ENCODE data around the gene C6orf15.
A peak's percentile ranks its signal among the peaks of the same experiment; 100 is the strongest.

C6orf15 gene

DNA sequence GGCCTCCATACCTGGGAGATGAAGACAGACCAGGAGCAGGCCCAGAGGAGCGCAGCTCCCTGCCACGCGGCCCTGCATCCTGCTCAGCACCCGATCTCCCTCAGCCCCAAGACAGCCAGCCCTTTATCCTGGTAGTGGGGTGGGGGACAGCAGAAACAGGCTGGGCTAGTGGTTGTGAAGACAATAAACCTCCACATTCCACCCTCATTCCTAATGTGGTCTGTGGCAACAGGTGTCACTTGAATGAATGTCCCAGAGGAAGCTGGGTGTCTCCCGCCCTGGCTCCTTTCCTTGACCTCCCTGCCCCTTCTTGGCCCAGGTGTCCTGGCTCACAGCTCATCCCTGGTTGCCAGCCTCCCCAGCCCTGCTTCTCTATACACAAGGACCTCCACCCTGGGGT, at the start of gene C6orf15:
Gene C6orf15 (minus strand): TSS at position 98 of the 400 bp plus-strand sequence. CDS start 20 bp downstream, at position 78.
- H3K4me3 ChIP-seq (ENCODE audit: low read length): no peak within 1 kb of the TSS
- H3K9me2 ChIP-seq (replicated peaks; ENCODE audit: control insufficient read depth, low read length): no peaks in the 10 kb centered on the region
- TF ChIP-seq, protein P1, sequence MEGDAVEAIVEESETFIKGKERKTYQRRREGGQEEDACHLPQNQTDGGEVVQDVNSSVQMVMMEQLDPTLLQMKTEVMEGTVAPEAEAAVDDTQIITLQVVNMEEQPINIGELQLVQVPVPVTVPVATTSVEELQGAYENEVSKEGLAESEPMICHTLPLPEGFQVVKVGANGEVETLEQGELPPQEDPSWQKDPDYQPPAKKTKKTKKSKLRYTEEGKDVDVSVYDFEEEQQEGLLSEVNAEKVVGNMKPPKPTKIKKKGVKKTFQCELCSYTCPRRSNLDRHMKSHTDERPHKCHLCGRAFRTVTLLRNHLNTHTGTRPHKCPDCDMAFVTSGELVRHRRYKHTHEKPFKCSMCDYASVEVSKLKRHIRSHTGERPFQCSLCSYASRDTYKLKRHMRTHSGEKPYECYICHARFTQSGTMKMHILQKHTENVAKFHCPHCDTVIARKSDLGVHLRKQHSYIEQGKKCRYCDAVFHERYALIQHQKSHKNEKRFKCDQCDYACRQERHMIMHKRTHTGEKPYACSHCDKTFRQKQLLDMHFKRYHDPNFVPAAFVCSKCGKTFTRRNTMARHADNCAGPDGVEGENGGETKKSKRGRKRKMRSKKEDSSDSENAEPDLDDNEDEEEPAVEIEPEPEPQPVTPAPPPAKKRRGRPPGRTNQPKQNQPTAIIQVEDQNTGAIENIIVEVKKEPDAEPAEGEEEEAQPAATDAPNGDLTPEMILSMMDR (IDR thresholded peaks at IDR 0.05; ENCODE audit: low read depth, low read length, poor library complexity, severe bottlenecking): no peak
- TF ChIP-seq EZH2phosphoT487 (IDR thresholded peaks at IDR 0.05; ENCODE audit: borderline replicate concordance, low read length): no peak
- H3K4me1 ChIP-seq (ENCODE audit: control insufficient read depth, low read length): no peaks in the 10 kb centered on the region
- no peak within 1 kb of the TSS for H3K4me2 ChIP-seq (ENCODE audit: low read length)
- no peak within 1 kb of the TSS for H3K27ac ChIP-seq (ENCODE audit: low read depth, low read length)
- no peaks in the 10 kb centered on the region for H3K79me2 ChIP-seq (ENCODE audit: control insufficient read depth, low read length)
- H3F3A ChIP-seq (ENCODE audit: control insufficient read depth, insufficient read depth): no peaks in the 10 kb centered on the region
- H4K20me1 ChIP-seq (ENCODE audit: control insufficient read depth, insufficient read depth, low read depth, low read length): no peaks in the 10 kb centered on the region
- H3K27me3 ChIP-seq (ENCODE audit: control insufficient read depth, low read length): peaks cover 11% of the 10 kb centered on the region; the same call in 1 of the 2 replicates
- no peaks in the 10 kb centered on the region for H3K9me3 ChIP-seq (ENCODE audit: control insufficient read depth, insufficient read depth, low read length)
- H3K36me3 ChIP-seq (ENCODE audit: control insufficient read depth, low read length): no peaks in the 10 kb centered on the region

DNA sequence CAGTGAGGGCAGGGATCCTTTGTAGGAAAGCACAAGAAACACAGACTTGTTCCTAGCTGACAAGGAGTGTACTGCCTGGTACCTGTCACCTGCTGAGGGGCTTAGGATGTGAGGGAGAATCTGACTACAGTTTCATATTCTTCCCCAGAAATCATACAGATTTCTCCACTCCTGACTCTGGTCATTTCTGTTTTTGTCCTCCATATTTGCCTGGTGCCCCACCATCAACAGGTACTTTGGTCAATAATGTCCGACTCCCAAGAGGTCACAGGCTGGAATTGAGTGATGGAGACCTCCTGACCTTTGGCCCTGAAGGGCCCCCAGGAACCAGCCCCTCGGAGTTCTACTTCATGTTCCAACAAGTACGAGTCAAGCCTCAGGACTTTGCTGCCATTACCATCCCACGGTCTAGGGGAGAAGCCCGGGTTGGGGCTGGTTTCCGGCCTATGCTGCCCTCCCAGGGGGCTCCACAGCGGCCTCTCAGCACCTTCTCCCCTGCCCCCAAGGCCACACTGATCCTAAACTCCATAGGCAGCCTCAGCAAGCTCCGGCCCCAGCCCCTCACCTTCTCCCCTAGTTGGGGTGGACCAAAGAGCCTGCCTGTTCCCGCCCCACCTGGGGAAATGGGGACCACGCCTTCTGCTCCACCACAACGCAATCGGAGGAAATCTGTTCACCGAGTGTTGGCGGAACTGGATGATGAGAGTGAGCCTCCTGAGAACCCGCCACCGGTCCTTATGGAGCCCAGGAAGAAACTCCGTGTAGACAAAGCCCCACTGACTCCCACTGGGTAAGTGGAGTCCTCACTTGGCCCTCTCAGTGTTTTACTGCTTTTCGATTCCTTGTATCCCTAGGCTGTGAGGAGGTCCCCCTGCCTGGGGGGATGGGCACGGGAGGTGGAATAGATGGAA, 49.1 kb upstream of the C6orf15 start:
- TF ChIP-seq, protein P1 (IDR thresholded peaks at IDR 0.05; ENCODE audit: low read depth, low read length, poor library complexity, severe bottlenecking): no peak
- TF ChIP-seq EZH2phosphoT487 (IDR thresholded peaks at IDR 0.05; ENCODE audit: borderline replicate concordance, low read length): no peak
- peaks cover 47% of the 10 kb centered on the region for H3K79me2 ChIP-seq (ENCODE audit: control insufficient read depth, low read length)
- no peak overlapping the region for H3K27ac ChIP-seq (ENCODE audit: low read depth, low read length)
- H3K9me3 ChIP-seq (ENCODE audit: control insufficient read depth, insufficient read depth, low read length): no peaks in the 10 kb centered on the region
- peaks cover 48% of the 10 kb centered on the region for H3K4me1 ChIP-seq (ENCODE audit: control insufficient read depth, low read length)
- 0 out of 2 replicates have a peak, but pooled peaks cover 5% of the 10 kb centered on the region for H4K20me1 ChIP-seq (ENCODE audit: control insufficient read depth, insufficient read depth, low read depth, low read length)
- no peaks in the 10 kb centered on the region for H3K9me2 ChIP-seq (replicated peaks; ENCODE audit: control insufficient read depth, low read length)
- H3F3A ChIP-seq (ENCODE audit: control insufficient read depth, insufficient read depth): 0 out of 2 replicates have a peak, but pooled peaks cover 2% of the 10 kb centered on the region
- H3K4me3 ChIP-seq (ENCODE audit: low read length): no peak overlapping the region
- H3K27me3 ChIP-seq (ENCODE audit: control insufficient read depth, low read length): no peaks in the 10 kb centered on the region
- peaks cover 54% of the 10 kb centered on the region for H3K36me3 ChIP-seq (ENCODE audit: control insufficient read depth, low read length)
- no peak overlapping the region for H3K4me2 ChIP-seq (ENCODE audit: low read length)

DNA sequence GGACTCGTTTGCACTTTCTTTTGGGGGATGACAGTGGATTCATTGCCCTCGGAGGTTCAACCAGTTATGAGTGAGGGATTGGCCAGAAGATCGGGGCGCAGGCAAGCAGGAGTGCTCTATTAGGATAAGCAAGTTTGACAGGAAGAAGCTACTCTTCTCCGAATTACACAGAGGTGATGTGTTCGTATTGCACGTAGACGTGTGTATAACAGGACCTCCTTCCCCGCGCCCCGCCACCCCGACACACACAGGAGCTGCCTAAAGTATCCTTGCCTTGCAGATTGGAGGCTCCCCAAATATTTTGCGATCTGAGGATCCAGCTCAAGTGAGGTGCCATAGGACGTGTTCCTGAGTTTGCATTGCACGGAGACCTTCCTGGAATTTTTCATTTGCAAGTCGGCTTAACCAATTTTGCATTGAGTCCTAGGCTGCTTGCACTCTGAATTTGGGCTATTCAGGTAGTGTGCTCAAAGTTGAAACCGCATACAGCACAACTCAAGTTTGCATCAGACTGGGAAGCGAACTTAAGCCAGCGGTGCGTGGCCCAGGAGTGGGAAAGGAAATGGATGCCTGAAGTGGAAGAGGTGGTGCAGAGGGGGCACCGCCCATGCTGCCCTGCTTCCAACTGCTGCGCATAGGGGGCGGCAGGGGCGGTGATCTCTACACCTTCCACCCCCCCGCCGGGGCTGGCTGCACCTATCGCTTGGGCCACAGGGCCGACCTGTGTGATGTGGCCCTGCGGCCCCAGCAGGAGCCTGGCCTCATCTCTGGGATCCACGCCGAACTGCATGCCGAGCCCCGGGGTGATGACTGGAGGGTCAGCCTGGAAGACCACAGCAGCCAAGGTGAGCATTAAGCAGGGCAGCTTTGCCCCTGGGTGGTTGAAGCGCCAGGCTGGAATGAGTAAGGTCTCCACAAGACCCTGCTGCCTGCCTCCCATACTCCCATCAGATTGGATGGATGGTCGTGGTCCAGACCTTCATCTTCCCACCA, 46.8 kb upstream of the C6orf15 start:
- Histone ChIP-seq H3K4me3 (ENCODE audit: low read length) (peak overlapping the region; percentile 92), H3K27me3 (ENCODE audit: control insufficient read depth, low read length) (no peaks in the 10 kb centered on the region), H3K9me2 (replicated peaks; ENCODE audit: control insufficient read depth, low read length) (no peaks in the 10 kb centered on the region), H3K4me1 (ENCODE audit: control insufficient read depth, low read length) (peaks cover 39% of the 10 kb centered on the region), H4K20me1 (ENCODE audit: control insufficient read depth, insufficient read depth, low read depth, low read length) (0 out of 2 replicates have a peak, but pooled peaks cover 5% of the 10 kb centered on the region), H3K9me3 (ENCODE audit: control insufficient read depth, insufficient read depth, low read length) (no peaks in the 10 kb centered on the region), H3K79me2 (ENCODE audit: control insufficient read depth, low read length) (peaks cover 48% of the 10 kb centered on the region), H3K27ac (ENCODE audit: low read depth, low read length) (peak overlapping the region; percentile 64), H3K4me2 (ENCODE audit: low read length) (peak overlapping the region; percentile 92), H3F3A (ENCODE audit: control insufficient read depth, insufficient read depth) (0 out of 2 replicates have a peak, but pooled peaks cover 2% of the 10 kb centered on the region), H3K36me3 (ENCODE audit: control insufficient read depth, low read length) (peaks cover 64% of the 10 kb centered on the region)
- TF ChIP-seq, protein P1 (IDR thresholded peaks at IDR 0.05; ENCODE audit: low read depth, low read length, poor library complexity, severe bottlenecking): peak; percentile 51
- no peak for TF ChIP-seq EZH2phosphoT487 (IDR thresholded peaks at IDR 0.05; ENCODE audit: borderline replicate concordance, low read length)
